BLaER1 treated with 17β-estradiol and CSF1 and Interleukin-3, amounts not matched to agents 10 nM and 100 nM (cell line): Measurements from ENCODE around the gene NKAIN4.

Experiments used
- H3K27ac ChIP-seq, 11 experiments: shearing (Covaris generic); formaldehyde crosslinking; 2 replicates each; pipeline ENCODE4 v1.8.1; 2022
- H3K27me3 ChIP-seq, 11 experiments: shearing (Covaris generic); formaldehyde crosslinking; 2 replicates each; pipeline ENCODE4 v1.8.1; 2022
- H3K36me3 ChIP-seq, 11 experiments: shearing (Covaris generic); formaldehyde crosslinking; 2 replicates each; pipeline ENCODE4 v1.8.1; 2022
- H3K4me1 ChIP-seq, 10 experiments: shearing (Covaris generic); formaldehyde crosslinking; 2 replicates each; pipeline ENCODE4 v1.8.1; 2022
- H3K4me2 ChIP-seq, 11 experiments: shearing (Covaris generic); formaldehyde crosslinking; 2 replicates each; pipeline ENCODE4 v1.8.1; 2022
- H3K4me3 ChIP-seq, 10 experiments: shearing (Covaris generic); formaldehyde crosslinking; 2 replicates each; pipeline ENCODE4 v1.8.1; 2022
- H3K9ac ChIP-seq, 11 experiments: shearing (Covaris generic); formaldehyde crosslinking; 2 replicates each; pipeline ENCODE4 v1.8.1; 2022
- H3K9me3 ChIP-seq, 11 experiments: shearing (Covaris generic); formaldehyde crosslinking; replicated peaks in 1 of 11; 2 replicates each; pipeline ENCODE4 v1.8.1; 2022
- H4K20me1 ChIP-seq, 11 experiments: shearing (Covaris generic); formaldehyde crosslinking; 2 replicates each; pipeline ENCODE4 v1.8.1; 2022
- Cebpa-rat ChIP-seq, 11 experiments: shearing (Covaris generic); IDR thresholded peaks; 2 replicates each; pipeline ENCODE4 v1.8.1; 2022

Gene NKAIN4

DNA sequence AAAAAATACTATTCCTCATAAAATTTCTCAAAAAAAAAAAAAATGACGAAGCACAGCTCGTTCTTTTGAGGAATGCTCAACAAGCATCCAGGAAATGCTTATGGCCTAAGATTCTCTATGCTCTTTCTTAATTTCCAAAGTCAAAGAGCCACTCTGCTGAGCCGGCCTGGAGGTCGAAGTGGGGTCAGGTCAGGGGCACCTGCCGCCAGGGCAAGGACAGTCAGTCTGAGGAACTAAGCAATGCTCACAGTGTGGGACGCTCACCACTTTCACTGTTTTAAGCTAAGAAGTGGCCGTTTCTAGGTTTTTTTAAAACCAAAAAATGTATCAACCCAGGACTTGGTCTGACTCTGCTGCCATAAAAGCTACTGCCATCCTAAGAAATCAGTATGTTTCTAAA lies 55.7 kb downstream of the NKAIN4 start:
- Histone ChIP-seq H3K27ac (no peak overlapping the region), H3K4me3 (no peak overlapping the region), H4K20me1 (peaks cover 99 to 100% (median 100%) of the 10 kb centered on the region in 11 experiments), H3K4me1 (peaks cover 0 to 15% (median 8%) of the 10 kb centered on the region in 10 experiments; a peak in 10 of 20 replicates), H3K9me3 (no peaks in the 10 kb centered on the region), H3K9ac (0 out of 22 replicates have a peak overlapping the region, but pooled peaks of 1 of the 11 experiments have one; percentile 25), H3K36me3 (peaks cover 90 to 97% (median 95%) of the 10 kb centered on the region in 11 experiments), H3K27me3 (no peaks in the 10 kb centered on the region), H3K4me2 (no peak overlapping the region)
- TF ChIP-seq Cebpa-rat (IDR thresholded peaks at IDR 0.05), result no peak

GRCh38 chr20:63196768-63197470 lies 57.3 kb downstream of the NKAIN4 start:
- Histone ChIP-seq H4K20me1 (peaks cover 90 to 98% (median 93%) of the 10 kb centered on the region in 11 experiments), H3K9ac (peak overlapping the region in 2 of 11 experiments; percentile 8 to 41; a peak in 2 of 22 replicates), H3K4me2 (no peak overlapping the region; a peak in 1 of 22 replicates), H3K4me1 (peaks cover 0 to 15% (median 8%) of the 10 kb centered on the region in 10 experiments; a peak in 10 of 20 replicates), H3K4me3 (no peak overlapping the region), H3K9me3 (no peaks in the 10 kb centered on the region), H3K36me3 (peaks cover 73 to 80% (median 78%) of the 10 kb centered on the region in 11 experiments), H3K27ac (no peak overlapping the region), H3K27me3 (no peaks in the 10 kb centered on the region)
- TF ChIP-seq Cebpa-rat (IDR thresholded peaks at IDR 0.05), result no peak

DNA sequence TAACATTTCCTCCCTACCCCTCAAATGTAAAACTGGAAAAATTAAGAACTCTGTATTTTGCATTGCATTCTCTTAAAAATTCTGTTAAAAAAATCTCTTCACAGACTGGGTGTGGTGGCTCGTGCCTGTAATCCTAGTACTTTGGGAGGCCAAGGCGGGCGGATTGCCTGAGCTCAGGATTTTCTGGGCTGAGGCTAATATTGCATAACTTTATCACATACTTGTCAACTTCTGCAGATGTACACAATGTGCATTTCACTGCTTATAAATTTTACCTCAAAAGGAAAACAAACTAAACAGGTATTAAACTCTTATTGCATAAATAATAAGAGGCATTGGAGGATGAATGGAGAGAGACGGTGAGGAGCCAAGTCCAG lies 59.5 kb downstream of the NKAIN4 start:
- 0 out of 22 replicates have a peak, but pooled peaks of 1 of the 11 experiments have one; percentile 31 for TF ChIP-seq Cebpa-rat (IDR thresholded peaks at IDR 0.05)
- H3K27ac ChIP-seq, result no peak overlapping the region
- no peak overlapping the region for H3K4me3 ChIP-seq
- no peak overlapping the region for H3K4me2 ChIP-seq
- H3K4me1 ChIP-seq, result peaks cover 0 to 20% (median 10%) of the 10 kb centered on the region in 10 experiments; a peak in 12 of 20 replicates
- H3K9me3 ChIP-seq, result no peaks in the 10 kb centered on the region
- H4K20me1 ChIP-seq, result peaks cover 68 to 98% (median 83%) of the 10 kb centered on the region in 11 experiments
- H3K36me3 ChIP-seq, result peaks cover 52 to 59% (median 57%) of the 10 kb centered on the region in 11 experiments
- no peak overlapping the region for H3K9ac ChIP-seq
- H3K27me3 ChIP-seq, result no peaks in the 10 kb centered on the region

GRCh38 chr20:63194007-63194796 lies 60.1 kb downstream of the NKAIN4 start:
- Histone ChIP-seq H3K27me3 (no peaks in the 10 kb centered on the region), H3K4me1 (peaks cover 0 to 26% (median 15%) of the 10 kb centered on the region in 10 experiments; a peak in 14 of 20 replicates), H3K36me3 (peaks cover 47 to 53% (median 51%) of the 10 kb centered on the region in 11 experiments), H3K4me2 (0 out of 22 replicates have a peak overlapping the region, but pooled peaks of 1 of the 11 experiments have one; percentile 6), H4K20me1 (peaks cover 62 to 97% (median 78%) of the 10 kb centered on the region in 11 experiments), H3K27ac (no peak overlapping the region), H3K9me3 (no peaks in the 10 kb centered on the region), H3K4me3 (no peak overlapping the region), H3K9ac (peak overlapping the region in 1 of 11 experiments; percentile 21; a peak in 1 of 22 replicates)
- no peak for TF ChIP-seq Cebpa-rat (IDR thresholded peaks at IDR 0.05)

DNA sequence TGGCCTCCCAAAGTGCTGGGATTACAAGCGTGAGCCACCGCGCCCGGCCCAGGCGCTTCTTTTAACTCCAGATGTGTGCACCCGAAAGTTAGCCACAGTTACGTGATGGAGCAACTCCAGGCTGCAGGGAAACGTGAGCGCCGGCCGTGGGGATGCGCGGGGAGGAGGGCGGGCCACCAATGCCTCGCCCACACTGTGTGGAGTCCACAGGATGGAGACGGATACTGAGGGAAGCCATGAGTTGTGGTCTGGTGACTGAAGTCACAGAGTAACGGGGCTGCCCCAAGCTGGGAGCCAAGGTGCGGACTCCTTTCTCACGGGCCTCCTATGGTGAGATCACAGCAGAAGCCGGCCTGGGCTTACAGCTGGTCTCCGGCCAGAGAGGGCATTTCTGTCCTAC lies 61.5 kb downstream of the NKAIN4 start:
- Histone ChIP-seq H3K9me3 (no peaks in the 10 kb centered on the region), H3K27ac (no peak overlapping the region), H3K27me3 (no peaks in the 10 kb centered on the region), H4K20me1 (peaks cover 48 to 97% (median 70%) of the 10 kb centered on the region in 11 experiments), H3K4me2 (no peak overlapping the region), H3K36me3 (peaks cover 34 to 39% (median 37%) of the 10 kb centered on the region in 11 experiments), H3K4me1 (peaks cover 0 to 40% (median 21%) of the 10 kb centered on the region in 10 experiments; a peak in 14 of 20 replicates), H3K4me3 (no peak overlapping the region), H3K9ac (no peak overlapping the region)
- TF ChIP-seq Cebpa-rat (IDR thresholded peaks at IDR 0.05), result no peak

GRCh38 chr20:63191400-63191799 lies 62.9 kb downstream of the NKAIN4 start:
- no peaks in the 10 kb centered on the region for H3K9me3 ChIP-seq
- H3K27ac ChIP-seq, result no peak overlapping the region
- H3K27me3 ChIP-seq, result no peaks in the 10 kb centered on the region
- peaks cover 34 to 95% (median 57%) of the 10 kb centered on the region in 11 experiments for H4K20me1 ChIP-seq
- peaks cover 21 to 26% (median 23%) of the 10 kb centered on the region in 11 experiments for H3K36me3 ChIP-seq
- no peak for TF ChIP-seq Cebpa-rat (IDR thresholded peaks at IDR 0.05)
- no peak overlapping the region for H3K4me3 ChIP-seq
- H3K4me2 ChIP-seq, result no peak overlapping the region
- peaks cover 0 to 45% (median 25%) of the 10 kb centered on the region in 10 experiments; a peak in 13 of 20 replicates for H3K4me1 ChIP-seq
- no peak overlapping the region for H3K9ac ChIP-seq

- peaks cover 29 to 94% (median 51%) of the 10 kb centered on the region in 11 experiments; a peak in 21 of 22 replicates for H4K20me1 ChIP-seq
- no peak for TF ChIP-seq Cebpa-rat (IDR thresholded peaks at IDR 0.05)
- peaks cover 0 to 45% (median 25%) of the 10 kb centered on the region in 10 experiments; a peak in 13 of 20 replicates for H3K4me1 ChIP-seq
- no peak overlapping the region for H3K9ac ChIP-seq
- peaks cover 0 to 2% (median 0%) of the 10 kb centered on the region in 11 experiments; a peak in 1 of 22 replicates for H3K9me3 ChIP-seq
- no peak overlapping the region for H3K4me2 ChIP-seq
- H3K36me3 ChIP-seq, result peaks cover 15 to 20% (median 18%) of the 10 kb centered on the region in 11 experiments
- no peak overlapping the region for H3K27ac ChIP-seq
- no peaks in the 10 kb centered on the region for H3K27me3 ChIP-seq
- H3K4me3 ChIP-seq, result no peak overlapping the region
These were observed 63.4 kb downstream of the NKAIN4 start for GRCh38 chr20:63190828-63191227.
